Cardiac fibroblast (primary cell): ENCODE data around the gene CRACR2B.

Source experiments
- DNase-seq, 2 donors: peaks; one replicate each; pipeline versions ENCODE4 v3.0.0 to v3.0.0-alpha.2; 2010; ENCODE audit warnings: low read depth in 2 of 2
- H3K4me3 ChIP-seq, 2 donors: replicated peaks in 1 of 2; 1 replicate in 1 of 2; 2 replicates in 1 of 2; pipeline ENCODE4 v1.5.1; 2011; ENCODE audit warnings: low read depth in 2 of 2, low read length in 2 of 2, mild to moderate bottlenecking in 2 of 2, moderate library complexity in 1 of 2
- CTCF ChIP-seq: IDR thresholded peaks from one replicate; pipeline ENCODE4 v1.5.1; 2011; ENCODE audit warnings: low read depth, mild to moderate bottlenecking, low read length, inconsistent platforms

Gene CRACR2B

GRCh38 chr11:827897-828192 is at the start of gene CRACR2B:
TSS of gene CRACR2B (plus strand) at chr11:827919. CDS start at chr11:828608, 689 bp downstream.
- no peak for DNase-seq
- TF ChIP-seq CTCF = no peak
- H3K4me3 ChIP-seq = peak within 1 kb of the TSS in 1 of 2 donors; percentile 22

- no peak for DNase-seq
- TF ChIP-seq CTCF = no peak
- no peak overlapping the region for H3K4me3 ChIP-seq
Observed at GRCh38 chr11:778976-779954, 48.5 kb upstream of the CRACR2B start.

GRCh38 chr11:779955-780532 is 47.7 kb upstream of the CRACR2B start:
- TF ChIP-seq CTCF = no peak
- DNase-seq = no peak
- no peak overlapping the region for H3K4me3 ChIP-seq

GRCh38 chr11:782264-783174 is 45.2 kb upstream of the CRACR2B start:
- no peak overlapping the region for H3K4me3 ChIP-seq
- DNase-seq = no peak
- TF ChIP-seq CTCF = no peak

GRCh38 chr11:783581-784015 is 44.1 kb upstream of the CRACR2B start:
- no peak overlapping the region for H3K4me3 ChIP-seq
- peak; percentile 88 for TF ChIP-seq CTCF
- peak; percentile 75 to 93 for DNase-seq

GRCh38 chr11:786235-787083 is 41.3 kb upstream of the CRACR2B start:
- TF ChIP-seq CTCF = no peak
- DNase-seq = no peak
- H3K4me3 ChIP-seq = no peak overlapping the region
